Keratinocyte (primary cell): ENCODE data around the gene ELP6.

ENCODE experiments used
- EZH2 ChIP-seq: IDR thresholded peaks from one replicate; pipeline ENCODE4 v1.6.1; 2012; ENCODE audit warnings: inconsistent platforms, mild to moderate bottlenecking, low read length, moderate library complexity
- TF ChIP-seq, protein P1 (sequence below), 3 experiments: IDR thresholded peaks in 1 of 3; conservative IDR thresholded peaks in 1 of 3; optimal IDR thresholded peaks in 1 of 3; 2 replicates in 2 of 3; 3 replicates in 1 of 3; pipeline versions ENCODE3 to v1.5.1; 2011; ENCODE audit warnings: low read length in 3 of 3, mild to moderate bottlenecking in 3 of 3, moderate library complexity in 2 of 3, control low read depth in 1 of 3, inconsistent platforms in 1 of 3; ENCODE audit not compliant: insufficient read depth in 2 of 3; ENCODE audit errors: extremely low read depth in 1 of 3

DNA sequence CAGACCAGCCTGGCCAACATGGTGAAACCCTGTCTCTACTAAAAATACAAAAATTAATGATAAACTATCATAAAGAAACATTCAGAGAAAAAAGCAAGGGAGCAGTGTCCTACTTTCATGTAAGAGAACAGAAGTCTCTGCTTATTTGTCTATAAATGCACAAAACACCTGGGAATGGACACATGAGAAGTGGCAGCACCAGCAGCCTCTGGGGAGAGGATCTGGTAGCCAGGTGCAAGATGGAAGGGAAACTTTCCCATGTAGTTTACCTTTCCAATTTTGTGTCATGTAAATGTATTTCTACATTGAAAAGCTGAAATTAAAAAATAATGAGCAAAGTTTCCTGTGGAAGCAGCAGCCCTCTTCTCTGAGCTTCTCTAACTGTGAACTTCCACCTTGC lies 56.5 kb downstream of the ELP6 start:
- TF ChIP-seq, protein P1, sequence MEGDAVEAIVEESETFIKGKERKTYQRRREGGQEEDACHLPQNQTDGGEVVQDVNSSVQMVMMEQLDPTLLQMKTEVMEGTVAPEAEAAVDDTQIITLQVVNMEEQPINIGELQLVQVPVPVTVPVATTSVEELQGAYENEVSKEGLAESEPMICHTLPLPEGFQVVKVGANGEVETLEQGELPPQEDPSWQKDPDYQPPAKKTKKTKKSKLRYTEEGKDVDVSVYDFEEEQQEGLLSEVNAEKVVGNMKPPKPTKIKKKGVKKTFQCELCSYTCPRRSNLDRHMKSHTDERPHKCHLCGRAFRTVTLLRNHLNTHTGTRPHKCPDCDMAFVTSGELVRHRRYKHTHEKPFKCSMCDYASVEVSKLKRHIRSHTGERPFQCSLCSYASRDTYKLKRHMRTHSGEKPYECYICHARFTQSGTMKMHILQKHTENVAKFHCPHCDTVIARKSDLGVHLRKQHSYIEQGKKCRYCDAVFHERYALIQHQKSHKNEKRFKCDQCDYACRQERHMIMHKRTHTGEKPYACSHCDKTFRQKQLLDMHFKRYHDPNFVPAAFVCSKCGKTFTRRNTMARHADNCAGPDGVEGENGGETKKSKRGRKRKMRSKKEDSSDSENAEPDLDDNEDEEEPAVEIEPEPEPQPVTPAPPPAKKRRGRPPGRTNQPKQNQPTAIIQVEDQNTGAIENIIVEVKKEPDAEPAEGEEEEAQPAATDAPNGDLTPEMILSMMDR (optimal IDR thresholded peaks at IDR 0.05 in 1 of 3, IDR thresholded peaks at IDR 0.05 in 1 of 3, conservative IDR thresholded peaks at IDR 0.05 in 1 of 3; ENCODE audit: extremely low read depth in 1 of 3, insufficient read depth in 2 of 3, low read length in 3 of 3), result no peak
- no peak for TF ChIP-seq EZH2
